ENCODE data around the gene SS18L1.

The SS18L1 gene

GRCh38 chr20:62219101-62219991 is 75.8 kb downstream of the SS18L1 start:
- Histone ChIP-seq H3K27me3 (ENCODE audit: insufficient read depth, low read length) (peaks cover 70% of the 10 kb centered on the region), H3K4me1 (ENCODE audit: insufficient read depth, low read length) (peaks cover 11% of the 10 kb centered on the region), H3K9me3 (ENCODE audit: insufficient read depth, low read depth, low read length) (no peaks in the 10 kb centered on the region), H3K4me3 (ENCODE audit: low read length) (peak overlapping the region; percentile 55), H3K36me3 (ENCODE audit: insufficient read depth, low read length) (no peaks in the 10 kb centered on the region), H3K27ac (ENCODE audit: low read depth, low read length) (no peak overlapping the region), H3K9ac (ENCODE audit: low read depth, low read length) (no peak overlapping the region)
- WGBS = 2% methylated on average over 84 of the region's 84 CpGs

DNA sequence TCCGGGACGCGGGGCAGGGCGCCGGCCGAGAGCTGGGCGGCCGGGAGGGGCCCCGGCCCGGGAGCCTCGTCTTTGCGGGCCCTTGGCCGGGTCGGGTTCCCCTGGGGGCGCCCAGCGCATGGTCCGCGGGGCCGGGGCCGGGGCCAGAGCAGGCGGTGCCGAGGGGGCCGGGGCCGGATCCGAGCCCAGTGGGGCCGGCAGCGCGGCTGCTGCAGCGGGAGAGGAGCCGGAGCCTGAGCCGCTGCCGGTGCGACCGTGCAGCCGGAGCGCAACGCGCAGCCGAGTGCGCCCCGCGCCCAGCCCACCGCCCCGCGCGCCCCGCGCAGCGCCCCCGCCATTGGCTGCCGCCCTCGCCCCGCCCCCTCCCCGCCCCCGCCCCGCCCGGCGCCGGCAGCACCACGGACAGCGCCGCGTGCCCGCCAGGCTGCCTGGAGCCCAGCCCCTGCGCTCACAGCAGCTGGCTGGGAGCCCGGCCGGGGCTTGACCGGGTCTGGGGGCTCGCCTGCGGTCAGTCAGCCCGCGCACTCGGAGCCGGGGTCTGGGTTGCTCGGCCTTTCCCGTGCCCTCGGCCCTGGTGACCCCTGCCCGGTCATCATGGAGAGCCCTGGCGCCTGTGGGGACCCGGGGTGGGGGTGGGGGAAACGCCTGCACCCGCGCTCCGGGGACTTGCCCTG is 76.6 kb downstream of the SS18L1 start, which contains the start of gene HRH3:
Gene HRH3 (minus strand): TSS at position 287 of the 674 bp plus-strand sequence. CDS start 308 bp downstream, outside the sequence.
- H3K36me3 ChIP-seq (ENCODE audit: insufficient read depth, low read length) = no peaks in the 10 kb centered on the region
- peaks cover 11% of the 10 kb centered on the region for H3K4me1 ChIP-seq (ENCODE audit: insufficient read depth, low read length)
- H3K27ac ChIP-seq (ENCODE audit: low read depth, low read length) = no peak within 1 kb of the TSS
- peak within 1 kb of the TSS; percentile 55 for H3K4me3 ChIP-seq (ENCODE audit: low read length)
- H3K9me3 ChIP-seq (ENCODE audit: insufficient read depth, low read depth, low read length) = no peaks in the 10 kb centered on the region
- H3K27me3 ChIP-seq (ENCODE audit: insufficient read depth, low read length) = peaks cover 77% of the 10 kb centered on the region
- H3K9ac ChIP-seq (ENCODE audit: low read depth, low read length) = no peak within 1 kb of the TSS
- 1% methylated on average over 84 of the region's 84 CpGs for WGBS

DNA sequence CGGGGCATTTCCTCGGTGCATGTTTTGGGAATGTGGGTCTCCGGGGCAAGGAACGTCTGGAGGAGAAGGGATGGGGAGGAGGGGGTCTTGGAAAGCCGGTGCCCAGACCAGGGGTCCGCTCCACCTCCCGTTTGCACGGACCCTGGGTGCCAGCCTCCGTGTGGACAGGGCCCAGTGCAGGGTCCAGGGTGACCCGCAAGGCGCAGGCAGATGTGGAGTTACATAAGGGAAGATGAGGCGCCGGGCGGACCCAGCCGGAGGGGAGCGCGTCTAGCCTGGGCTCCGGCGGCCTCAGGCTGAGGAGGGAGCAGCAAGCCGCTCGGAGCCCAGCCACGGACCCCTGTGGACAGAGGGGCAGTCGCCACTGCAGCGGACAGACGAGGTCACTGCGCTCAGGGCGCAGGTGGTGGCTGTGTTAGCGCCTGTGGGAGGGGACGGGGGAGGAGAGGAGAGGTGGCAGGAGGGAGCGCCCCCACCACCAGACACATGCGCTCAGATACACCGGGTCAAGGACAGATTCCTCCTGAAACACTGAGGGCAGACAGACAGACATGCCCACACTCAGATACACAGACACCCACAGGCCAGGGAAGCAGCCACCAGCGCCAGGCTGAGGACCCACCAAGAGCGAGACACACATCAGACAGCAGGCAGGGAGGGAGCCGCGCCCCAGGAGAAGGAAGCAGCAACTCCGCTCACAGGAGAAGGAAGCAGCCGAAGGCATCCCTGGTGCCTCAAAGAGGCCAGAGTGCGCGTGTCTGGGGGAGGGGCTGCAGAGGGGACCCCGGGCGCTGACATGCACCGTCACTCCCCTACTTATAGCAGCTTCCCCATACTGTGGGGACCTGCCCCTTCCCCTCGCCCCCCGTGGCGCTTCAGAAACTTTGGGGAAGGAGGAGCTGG is 77.3 kb downstream of the SS18L1 start:
- 6% methylated on average over 45 of the region's 46 CpGs for WGBS
- Histone ChIP-seq H3K9me3 (ENCODE audit: insufficient read depth, low read depth, low read length) (no peaks in the 10 kb centered on the region), H3K4me3 (ENCODE audit: low read length) (peak overlapping the region; percentile 41), H3K9ac (ENCODE audit: low read depth, low read length) (no peak overlapping the region), H3K27me3 (ENCODE audit: insufficient read depth, low read length) (peaks cover 73% of the 10 kb centered on the region), H3K4me1 (ENCODE audit: insufficient read depth, low read length) (peaks cover 11% of the 10 kb centered on the region), H3K36me3 (ENCODE audit: insufficient read depth, low read length) (no peaks in the 10 kb centered on the region), H3K27ac (ENCODE audit: low read depth, low read length) (no peak overlapping the region)

DNA sequence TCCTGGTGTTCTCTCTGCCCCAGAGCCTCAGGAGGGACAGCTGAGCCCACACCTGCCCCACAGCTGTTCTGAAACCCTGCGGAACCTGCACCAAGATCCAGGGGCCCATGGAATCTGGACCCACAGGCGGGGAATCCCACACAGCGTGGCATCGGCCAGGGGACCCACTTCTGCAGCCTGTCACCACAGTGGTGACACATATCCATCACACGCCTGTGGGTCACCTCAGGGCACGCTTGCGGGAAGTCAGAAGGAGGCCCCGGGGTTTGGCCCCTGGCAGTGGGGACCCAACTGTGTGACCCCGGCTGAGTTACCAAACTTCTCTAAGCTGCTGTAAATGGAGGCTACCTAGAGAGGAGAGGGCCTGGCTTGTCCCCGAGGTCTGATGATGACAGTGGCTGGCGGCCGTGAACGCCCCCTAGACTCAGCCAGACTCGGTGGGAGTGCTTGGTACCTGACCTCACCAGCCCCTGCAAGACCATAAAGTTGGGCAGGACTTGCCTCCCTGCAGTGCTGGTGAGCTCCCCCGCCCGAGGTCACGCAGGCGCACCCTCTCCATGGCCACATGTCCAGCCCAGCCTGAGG is 78.8 kb downstream of the SS18L1 start:
- Histone ChIP-seq H3K36me3 (ENCODE audit: insufficient read depth, low read length) (no peaks in the 10 kb centered on the region), H3K27me3 (ENCODE audit: insufficient read depth, low read length) (peaks cover 67% of the 10 kb centered on the region), H3K27ac (ENCODE audit: low read depth, low read length) (no peak overlapping the region), H3K9me3 (ENCODE audit: insufficient read depth, low read depth, low read length) (no peaks in the 10 kb centered on the region), H3K9ac (ENCODE audit: low read depth, low read length) (no peak overlapping the region), H3K4me1 (ENCODE audit: insufficient read depth, low read length) (peaks cover 11% of the 10 kb centered on the region), H3K4me3 (ENCODE audit: low read length) (no peak overlapping the region)
- WGBS = 88% methylated on average over 18 of the region's 18 CpGs

DNA sequence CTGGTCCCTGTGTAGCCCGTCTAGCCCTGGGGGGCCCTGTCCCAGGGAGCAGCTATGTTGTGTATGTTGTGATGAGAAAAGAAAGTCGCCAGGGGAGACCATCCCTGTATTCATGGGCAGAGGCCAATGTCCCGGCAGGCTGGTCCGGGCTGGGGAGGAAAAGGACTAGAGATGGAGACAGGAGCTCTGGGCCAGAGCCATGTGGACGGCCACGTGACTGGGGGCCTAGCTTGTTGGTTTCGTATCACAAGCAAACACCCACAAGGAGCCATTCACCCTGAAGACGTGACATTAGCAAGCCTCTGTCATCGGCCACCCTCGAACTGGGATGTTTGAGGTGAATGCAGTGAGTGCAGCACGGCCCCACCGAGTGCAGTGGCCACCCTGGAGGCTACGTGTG is 79.4 kb downstream of the SS18L1 start:
- Histone ChIP-seq H3K4me3 (ENCODE audit: low read length) (no peak overlapping the region), H3K9me3 (ENCODE audit: insufficient read depth, low read depth, low read length) (no peaks in the 10 kb centered on the region), H3K27ac (ENCODE audit: low read depth, low read length) (no peak overlapping the region), H3K27me3 (ENCODE audit: insufficient read depth, low read length) (peaks cover 61% of the 10 kb centered on the region), H3K4me1 (ENCODE audit: insufficient read depth, low read length) (peaks cover 11% of the 10 kb centered on the region), H3K9ac (ENCODE audit: low read depth, low read length) (no peak overlapping the region), H3K36me3 (ENCODE audit: insufficient read depth, low read length) (no peaks in the 10 kb centered on the region)
- 82% methylated on average over 13 of the region's 13 CpGs for WGBS

GRCh38 chr20:62223571-62223970 is 80.0 kb downstream of the SS18L1 start:
- no peaks in the 10 kb centered on the region for H3K9me3 ChIP-seq (ENCODE audit: insufficient read depth, low read depth, low read length)
- no peak overlapping the region for H3K27ac ChIP-seq (ENCODE audit: low read depth, low read length)
- 86% methylated on average over 9 of the region's 9 CpGs for WGBS
- no peaks in the 10 kb centered on the region for H3K36me3 ChIP-seq (ENCODE audit: insufficient read depth, low read length)
- H3K4me3 ChIP-seq (ENCODE audit: low read length) = no peak overlapping the region
- peaks cover 55% of the 10 kb centered on the region for H3K27me3 ChIP-seq (ENCODE audit: insufficient read depth, low read length)
- H3K9ac ChIP-seq (ENCODE audit: low read depth, low read length) = no peak overlapping the region
- H3K4me1 ChIP-seq (ENCODE audit: insufficient read depth, low read length) = peaks cover 6% of the 10 kb centered on the region

DNA sequence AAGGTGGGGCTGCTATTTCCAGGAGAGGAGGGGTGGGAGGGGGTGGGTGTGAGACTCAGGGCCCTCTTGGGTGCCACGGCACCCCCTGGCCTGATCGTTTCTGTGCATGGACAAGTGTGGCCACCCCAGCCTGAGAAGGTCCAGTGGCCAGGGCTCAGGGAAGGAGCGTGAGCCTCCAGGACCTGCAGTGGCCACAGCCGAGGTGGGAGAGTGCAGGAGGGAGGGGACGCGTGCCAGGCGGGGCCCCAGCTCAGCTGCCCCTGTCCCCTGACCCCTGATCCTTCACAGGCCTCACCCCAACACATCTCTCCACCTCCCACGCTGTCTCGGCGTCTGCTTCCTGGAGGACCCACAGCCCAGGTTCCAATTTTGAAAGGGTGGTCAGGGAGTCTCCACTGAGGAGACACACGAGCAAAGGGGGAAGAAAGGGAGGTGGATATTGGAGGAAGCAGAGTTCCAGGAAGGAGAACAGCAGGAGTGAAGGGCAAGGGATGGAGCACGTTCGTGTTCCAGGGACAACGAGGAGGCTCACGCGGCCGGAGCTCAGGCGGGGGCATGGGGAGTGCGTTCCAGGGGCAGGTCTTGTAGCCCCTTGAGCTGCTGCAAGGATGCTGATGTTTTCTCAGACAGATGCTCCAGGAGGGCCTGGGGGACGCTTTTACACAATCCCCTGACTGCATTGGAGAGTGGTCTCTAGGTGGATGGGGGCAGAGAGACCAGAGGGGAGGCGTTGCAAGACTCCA is 80.7 kb downstream of the SS18L1 start:
- H3K36me3 ChIP-seq (ENCODE audit: insufficient read depth, low read length) = no peaks in the 10 kb centered on the region
- peaks cover 48% of the 10 kb centered on the region for H3K27me3 ChIP-seq (ENCODE audit: insufficient read depth, low read length)
- no peak overlapping the region for H3K4me3 ChIP-seq (ENCODE audit: low read length)
- H3K9me3 ChIP-seq (ENCODE audit: insufficient read depth, low read depth, low read length) = no peaks in the 10 kb centered on the region
- 80% methylated on average over 19 of the region's 21 CpGs for WGBS
- H3K4me1 ChIP-seq (ENCODE audit: insufficient read depth, low read length) = peaks cover 3% of the 10 kb centered on the region; the same call in 1 of the 2 replicates
- no peak overlapping the region for H3K9ac ChIP-seq (ENCODE audit: low read depth, low read length)
- no peak overlapping the region for H3K27ac ChIP-seq (ENCODE audit: low read depth, low read length)

DNA sequence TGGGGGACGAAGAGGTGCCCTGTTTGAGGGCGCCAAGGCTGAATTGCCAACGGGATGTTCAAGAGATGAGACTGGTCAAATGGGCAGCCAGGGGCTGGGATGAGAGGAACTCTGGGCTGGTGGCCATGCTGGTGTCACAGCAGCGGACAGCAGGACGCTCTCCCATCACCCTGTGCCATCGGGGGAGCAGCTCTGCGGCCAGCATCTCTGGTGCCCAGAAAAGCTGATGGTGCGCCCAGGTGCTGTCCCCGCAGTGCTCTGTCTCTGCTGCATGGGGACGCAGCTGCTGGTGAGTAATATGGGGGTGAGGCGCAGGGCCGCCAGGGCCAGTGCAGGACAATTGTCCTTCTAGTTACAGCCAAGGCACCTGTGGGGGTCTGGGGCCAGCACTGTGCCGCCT is 81.5 kb downstream of the SS18L1 start:
- no peak overlapping the region for H3K4me3 ChIP-seq (ENCODE audit: low read length)
- H3K9me3 ChIP-seq (ENCODE audit: insufficient read depth, low read depth, low read length) = no peaks in the 10 kb centered on the region
- no peaks in the 10 kb centered on the region for H3K36me3 ChIP-seq (ENCODE audit: insufficient read depth, low read length)
- WGBS = 90% methylated on average over 13 of the region's 13 CpGs
- no peak overlapping the region for H3K27ac ChIP-seq (ENCODE audit: low read depth, low read length)
- H3K27me3 ChIP-seq (ENCODE audit: insufficient read depth, low read length) = peaks cover 43% of the 10 kb centered on the region
- H3K9ac ChIP-seq (ENCODE audit: low read depth, low read length) = no peak overlapping the region
- peaks cover 3% of the 10 kb centered on the region; the same call in 1 of the 2 replicates for H3K4me1 ChIP-seq (ENCODE audit: insufficient read depth, low read length)

- Histone ChIP-seq H3K9ac (ENCODE audit: low read depth, low read length) (no peak overlapping the region), H3K36me3 (ENCODE audit: insufficient read depth, low read length) (no peaks in the 10 kb centered on the region), H3K4me3 (ENCODE audit: low read length) (no peak overlapping the region), H3K27me3 (ENCODE audit: insufficient read depth, low read length) (peaks cover 35% of the 10 kb centered on the region), H3K9me3 (ENCODE audit: insufficient read depth, low read depth, low read length) (no peaks in the 10 kb centered on the region), H3K4me1 (ENCODE audit: insufficient read depth, low read length) (peaks cover 3% of the 10 kb centered on the region; the same call in 1 of the 2 replicates), H3K27ac (ENCODE audit: low read depth, low read length) (no peak overlapping the region)
- WGBS = 89% methylated on average over 17 of the region's 17 CpGs
Observed at GRCh38 chr20:62225820-62226635, 82.5 kb downstream of the SS18L1 start.
